ENCODE results near the gene ADH4. TPM values are rescaled to one million over a fixed set of nuclear protein-coding genes. Genes with fewer than 3 reads are reported as not detected.
"Not testable (repeated sequence)": the region's sequence is repeated elsewhere in the genome, so short reads cannot be mapped to it uniquely, and the experiment has no call there.

The ADH4 gene
- total RNA-seq, 2 donors from 2014 or later = 0.82 to 1.5 TPM

DNA sequence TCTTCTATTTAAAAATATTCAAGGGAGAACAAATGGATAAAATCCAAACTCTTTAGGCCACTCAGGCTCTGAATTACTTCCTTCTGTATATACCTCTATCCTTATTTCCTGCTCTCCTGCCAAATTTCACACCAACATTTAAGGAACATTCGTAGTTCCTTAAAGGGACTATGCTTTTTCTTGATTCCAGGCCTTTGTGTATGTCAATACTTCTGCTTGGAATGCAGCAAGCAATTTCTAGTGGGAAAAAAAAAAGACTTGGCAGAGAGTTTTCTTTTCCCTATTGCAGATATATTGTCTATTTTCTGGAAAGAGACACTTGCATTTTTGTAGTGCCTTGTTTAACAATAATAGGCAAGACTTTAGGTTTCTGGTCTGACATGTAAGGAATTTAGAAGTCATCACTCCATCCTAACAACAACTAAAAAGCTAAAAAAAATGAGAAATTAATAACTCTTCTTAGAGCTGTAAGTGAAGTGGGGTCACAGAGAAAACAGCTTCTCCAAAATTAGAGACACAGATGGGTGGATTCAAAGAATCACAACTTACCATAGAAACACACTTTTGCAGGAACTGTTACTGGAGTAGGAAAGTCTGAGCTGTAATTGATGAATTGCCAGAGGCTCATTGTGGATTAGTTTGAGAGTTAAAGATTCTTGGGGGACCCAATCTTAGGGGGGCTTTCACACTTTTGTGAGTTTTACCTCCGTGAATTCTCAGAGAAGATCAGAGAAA lies 53.4 kb downstream of the ADH4 start:
- DNase-seq = no peak
- no peaks in the 10 kb centered on the region for H3K4me1 ChIP-seq
- H3K36me3 ChIP-seq = no peaks in the 10 kb centered on the region
- peak overlapping the region; percentile 49 for H3K4me3 ChIP-seq
- intact Hi-C loops (cut with DNase I) = no loop called here
- H3K27me3 ChIP-seq = no peaks in the 10 kb centered on the region
- no peaks in the 10 kb centered on the region for H3K9me3 ChIP-seq
- H3K9ac ChIP-seq (ENCODE audit: low read depth in 2 of 2, low read length in 2 of 2) = peak overlapping the region; percentile 29 to 48
- peak overlapping the region; percentile 92 for H3K27ac ChIP-seq
- TF ChIP-seq, protein P1, sequence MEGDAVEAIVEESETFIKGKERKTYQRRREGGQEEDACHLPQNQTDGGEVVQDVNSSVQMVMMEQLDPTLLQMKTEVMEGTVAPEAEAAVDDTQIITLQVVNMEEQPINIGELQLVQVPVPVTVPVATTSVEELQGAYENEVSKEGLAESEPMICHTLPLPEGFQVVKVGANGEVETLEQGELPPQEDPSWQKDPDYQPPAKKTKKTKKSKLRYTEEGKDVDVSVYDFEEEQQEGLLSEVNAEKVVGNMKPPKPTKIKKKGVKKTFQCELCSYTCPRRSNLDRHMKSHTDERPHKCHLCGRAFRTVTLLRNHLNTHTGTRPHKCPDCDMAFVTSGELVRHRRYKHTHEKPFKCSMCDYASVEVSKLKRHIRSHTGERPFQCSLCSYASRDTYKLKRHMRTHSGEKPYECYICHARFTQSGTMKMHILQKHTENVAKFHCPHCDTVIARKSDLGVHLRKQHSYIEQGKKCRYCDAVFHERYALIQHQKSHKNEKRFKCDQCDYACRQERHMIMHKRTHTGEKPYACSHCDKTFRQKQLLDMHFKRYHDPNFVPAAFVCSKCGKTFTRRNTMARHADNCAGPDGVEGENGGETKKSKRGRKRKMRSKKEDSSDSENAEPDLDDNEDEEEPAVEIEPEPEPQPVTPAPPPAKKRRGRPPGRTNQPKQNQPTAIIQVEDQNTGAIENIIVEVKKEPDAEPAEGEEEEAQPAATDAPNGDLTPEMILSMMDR (IDR thresholded peaks at IDR 0.05) = no peak

DNA sequence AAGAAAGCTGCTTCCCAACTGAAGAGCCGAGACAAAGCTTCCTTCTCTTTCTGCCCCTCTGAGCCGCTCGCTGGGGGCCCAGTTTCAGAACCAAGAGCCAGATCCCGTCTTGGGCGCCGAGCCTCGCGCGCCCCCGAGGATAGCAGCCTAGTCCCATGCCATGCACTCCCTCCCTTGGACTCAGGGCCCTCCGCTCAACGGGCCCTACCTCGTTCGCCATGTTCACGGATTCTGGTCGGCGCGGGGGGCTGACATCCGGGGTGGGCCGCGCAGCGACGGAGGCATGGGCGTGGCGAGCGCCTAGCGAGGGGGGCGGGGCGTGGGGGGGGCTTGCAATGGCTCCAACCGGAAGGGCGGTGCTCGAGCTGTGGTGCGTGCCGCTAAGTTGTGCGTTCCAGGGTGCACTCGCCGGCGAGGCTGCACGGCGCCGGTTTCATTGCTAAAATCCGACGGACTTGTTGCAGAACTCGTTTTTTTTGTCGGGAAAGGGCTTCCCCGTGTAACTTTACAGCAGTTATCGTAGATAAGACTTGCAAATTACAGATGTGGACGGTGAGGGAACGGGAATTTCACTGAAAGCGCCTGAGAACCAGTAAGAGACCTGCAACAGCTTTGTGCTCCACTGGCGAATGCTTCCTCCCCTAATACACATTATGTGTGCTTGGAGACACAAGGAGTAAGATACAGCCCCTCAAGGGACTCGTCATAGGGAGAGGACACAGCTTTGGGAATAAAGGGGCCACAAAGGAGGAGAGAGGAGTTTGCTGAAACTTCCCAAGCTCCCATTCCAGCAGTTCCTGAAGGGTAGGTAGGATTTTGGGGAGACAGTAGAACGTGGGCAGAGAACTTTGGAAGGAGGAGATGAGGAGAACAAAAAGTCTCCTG lies 55.4 kb downstream of the ADH4 start, which contains the start of gene ADH5:
Gene ADH5 (minus strand): TSS at position 308 of the 885 bp plus-strand sequence. CDS start 88 bp downstream, at position 220.
- no peaks in the 10 kb centered on the region for H3K27me3 ChIP-seq
- no peaks in the 10 kb centered on the region for H3K9me3 ChIP-seq
- peak; percentile 90 for DNase-seq
- TF ChIP-seq, protein P1 (IDR thresholded peaks at IDR 0.05) = no peak
- peak within 1 kb of the TSS; percentile 84 to 94 for H3K9ac ChIP-seq (ENCODE audit: low read depth in 2 of 2, low read length in 2 of 2)
- peak within 1 kb of the TSS; percentile 49 for H3K4me3 ChIP-seq
- intact Hi-C loops (cut with DNase I) = no loop called here
- H3K4me1 ChIP-seq = no peaks in the 10 kb centered on the region
- peak within 1 kb of the TSS; percentile 92 for H3K27ac ChIP-seq
- H3K36me3 ChIP-seq = peaks cover 6% of the 10 kb centered on the region

DNA sequence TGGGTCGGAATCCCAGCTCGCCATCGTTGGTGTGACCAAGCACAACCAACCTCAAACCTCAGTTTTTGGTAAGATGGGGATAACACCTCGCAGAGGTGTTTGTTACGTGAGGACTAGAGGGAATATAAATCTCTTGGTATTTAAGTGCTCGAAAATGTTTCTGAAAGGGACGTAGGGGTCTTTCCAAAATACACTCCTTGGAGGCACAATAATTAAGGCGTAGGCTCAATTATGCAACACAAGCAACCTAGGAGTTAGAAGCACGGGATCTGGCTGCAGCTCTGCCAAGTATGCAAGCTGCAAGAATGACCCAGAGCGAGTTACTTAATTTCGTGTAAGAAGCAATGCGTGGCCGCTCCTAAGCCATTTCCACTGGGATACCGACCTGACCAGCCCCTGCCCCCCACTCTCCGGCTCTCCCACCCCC lies 56.1 kb downstream of the ADH4 start:
- H3K9me3 ChIP-seq = no peaks in the 10 kb centered on the region
- no peaks in the 10 kb centered on the region for H3K27me3 ChIP-seq
- TF ChIP-seq, protein P1 (IDR thresholded peaks at IDR 0.05) = no peak
- H3K4me1 ChIP-seq = no peaks in the 10 kb centered on the region
- peak overlapping the region; percentile 49 for H3K4me3 ChIP-seq
- peak overlapping the region; percentile 78 to 93 for H3K9ac ChIP-seq (ENCODE audit: low read depth in 2 of 2, low read length in 2 of 2)
- peaks cover 6% of the 10 kb centered on the region for H3K36me3 ChIP-seq
- intact Hi-C loops (cut with DNase I) = no loop called here
- peak; percentile 63 for DNase-seq
- peak overlapping the region; percentile 92 for H3K27ac ChIP-seq

DNA sequence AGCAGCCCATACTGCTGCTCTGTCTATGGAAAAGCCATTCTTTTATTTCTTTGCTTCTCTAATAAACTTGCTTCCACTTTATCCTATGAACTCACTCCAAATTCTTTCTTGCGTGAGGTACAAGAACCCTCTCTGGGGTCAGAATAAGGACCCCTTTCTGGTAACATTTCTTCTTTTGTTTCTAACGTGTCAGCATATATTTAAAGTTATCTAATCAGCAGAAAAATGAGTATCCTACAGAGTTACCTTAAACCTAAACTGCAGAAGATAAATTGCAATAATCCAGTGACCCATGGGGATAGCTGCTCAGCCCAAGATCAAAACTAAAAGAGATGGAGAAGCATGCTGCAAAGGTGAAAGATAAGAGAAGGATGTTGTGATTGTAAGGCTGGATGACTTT lies 59.5 kb downstream of the ADH4 start:
- no peak for DNase-seq
- no peak overlapping the region for H3K4me3 ChIP-seq
- no peak overlapping the region for H3K9ac ChIP-seq (ENCODE audit: low read depth in 2 of 2, low read length in 2 of 2)
- peaks cover 6% of the 10 kb centered on the region for H3K36me3 ChIP-seq
- intact Hi-C loops (cut with DNase I) = no loop called here
- no peaks in the 10 kb centered on the region for H3K27me3 ChIP-seq
- TF ChIP-seq, protein P1 (IDR thresholded peaks at IDR 0.05) = no peak
- H3K4me1 ChIP-seq = peaks cover 4% of the 10 kb centered on the region
- no peaks in the 10 kb centered on the region for H3K9me3 ChIP-seq
- H3K27ac ChIP-seq = no peak overlapping the region

DNA sequence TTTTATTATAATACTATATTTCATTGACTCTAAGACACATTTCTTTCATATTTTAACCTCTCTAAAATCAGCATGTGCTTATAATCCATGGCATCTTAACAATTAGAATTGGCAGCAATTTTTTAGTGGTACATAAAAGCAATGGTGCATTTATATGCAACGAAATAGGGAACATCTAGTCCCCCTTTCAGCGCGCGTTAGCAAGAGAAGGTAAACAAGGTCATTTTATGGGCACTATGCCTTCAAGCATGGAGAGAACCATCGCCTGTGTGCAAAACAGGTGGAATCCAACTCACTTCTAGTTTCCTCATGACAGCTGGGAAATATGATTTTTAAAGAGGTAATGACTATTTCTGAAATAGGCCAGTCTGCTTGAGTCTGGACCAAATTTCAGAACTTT lies 61.9 kb downstream of the ADH4 start:
- no peak overlapping the region for H3K9ac ChIP-seq (ENCODE audit: low read depth in 2 of 2, low read length in 2 of 2)
- H3K36me3 ChIP-seq = peaks cover 6% of the 10 kb centered on the region
- TF ChIP-seq, protein P1 (IDR thresholded peaks at IDR 0.05) = no peak
- H3K27ac ChIP-seq = no peak overlapping the region
- peaks cover 4% of the 10 kb centered on the region for H3K4me1 ChIP-seq
- no peak overlapping the region for H3K4me3 ChIP-seq
- no peaks in the 10 kb centered on the region for H3K9me3 ChIP-seq
- H3K27me3 ChIP-seq = no peaks in the 10 kb centered on the region
- intact Hi-C loops (cut with DNase I) = no loop called here
- no peak for DNase-seq

DNA sequence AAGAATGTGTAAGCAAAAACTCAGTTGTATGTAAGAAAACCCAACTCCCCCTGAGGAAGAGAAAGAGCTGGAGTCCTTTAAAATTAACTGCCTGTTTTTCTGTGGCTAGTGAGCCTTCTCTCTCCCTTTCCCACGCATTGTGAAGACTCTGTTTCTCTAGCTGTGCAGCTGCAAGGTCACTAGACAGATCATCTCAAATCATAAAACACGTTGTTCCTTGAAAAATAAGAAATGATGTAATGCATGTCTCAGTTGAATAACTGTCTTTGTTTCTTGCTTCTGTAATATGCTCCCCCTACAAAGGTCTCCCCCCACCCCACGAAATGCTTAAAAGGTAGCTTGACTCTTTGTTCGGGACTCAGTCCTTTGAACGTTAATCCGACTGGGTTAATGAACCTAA lies 63.2 kb downstream of the ADH4 start:
- H3K4me1 ChIP-seq; H3K4me3 ChIP-seq; H3K9me3 ChIP-seq; H3K9ac ChIP-seq (ENCODE audit: low read depth in 2 of 2, low read length in 2 of 2); H3K27me3 ChIP-seq; H3K27ac ChIP-seq; intact Hi-C loops (cut with DNase I); DNase-seq; H3K36me3 ChIP-seq: not testable (repeated sequence)
